ENCODE data around the gene BFAR.
"Not testable (repeated sequence)": the region's sequence is repeated elsewhere in the genome, so short reads cannot be mapped to it uniquely, and the experiment has no call there.

Gene BFAR

DNA sequence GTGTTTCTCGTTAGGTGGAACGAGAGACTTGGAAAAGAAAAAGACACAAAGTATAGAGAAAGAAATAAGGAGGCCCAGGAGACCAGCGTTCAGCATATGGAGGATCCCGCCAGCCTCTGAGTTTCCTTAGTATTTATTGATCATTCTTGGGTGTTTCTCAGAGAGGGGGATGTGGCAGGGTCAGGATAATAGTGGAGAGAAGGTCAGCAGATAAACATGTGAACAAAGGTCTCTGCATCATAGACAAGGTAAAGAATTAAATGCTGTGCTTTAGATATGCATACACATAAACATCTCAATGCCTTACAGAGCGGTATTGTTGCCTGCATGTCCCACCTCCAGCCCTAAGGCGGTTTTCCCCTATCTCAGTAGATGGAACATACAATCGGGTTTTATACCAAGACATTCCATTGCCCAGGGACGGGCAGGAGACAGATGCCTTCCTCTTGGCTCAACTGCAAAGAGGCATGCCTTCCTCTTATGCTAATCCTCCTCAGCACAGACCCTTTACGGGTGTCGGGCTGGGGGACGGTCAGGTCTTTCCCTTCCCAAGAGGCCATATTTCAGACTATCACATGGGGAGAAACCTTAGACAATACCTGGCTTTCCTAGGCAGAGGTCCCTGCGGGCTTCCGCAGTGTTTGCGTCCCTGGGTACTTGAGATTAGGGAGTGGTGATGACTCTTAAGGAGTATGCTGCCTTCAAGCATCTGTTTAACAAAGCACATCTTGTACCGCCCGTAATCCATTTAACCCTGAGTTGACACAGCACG lies 3.6 kb downstream of the BFAR start:
- DNase-seq: not testable (repeated sequence)

DNA sequence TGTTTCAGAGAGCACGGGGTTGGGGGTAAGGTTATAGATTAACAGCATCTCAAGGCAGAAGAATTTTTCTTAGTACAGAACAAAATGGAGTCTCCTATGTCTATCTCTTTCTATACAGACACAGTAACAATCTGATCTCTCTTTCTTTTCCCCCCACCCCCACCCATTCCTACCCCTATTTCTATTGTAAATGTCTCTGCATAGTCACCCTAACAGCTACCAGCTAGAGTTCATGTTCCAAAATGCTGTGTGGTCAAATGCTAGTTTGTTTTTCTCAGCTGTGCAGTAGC lies 4.1 kb downstream of the BFAR start:
- not testable (repeated sequence) for DNase-seq

DNA sequence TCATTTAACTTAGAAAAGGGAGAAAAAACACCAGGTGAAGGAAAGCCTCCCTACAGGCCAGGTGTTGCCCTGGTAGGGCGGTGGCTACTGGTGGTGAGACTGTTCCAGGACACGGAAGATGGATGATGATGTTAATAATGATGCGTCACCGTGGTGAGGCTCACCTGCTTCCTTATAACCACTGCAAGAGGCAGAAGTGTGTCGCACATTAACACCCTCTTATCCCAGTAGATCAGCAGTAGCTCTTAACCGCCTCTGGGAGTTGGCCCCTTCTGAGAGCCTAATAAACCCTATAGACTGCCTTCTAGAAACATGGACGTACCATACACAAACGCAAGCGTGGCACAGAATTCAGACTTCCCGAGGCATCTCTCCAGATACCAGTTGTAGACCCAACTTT lies 7.8 kb downstream of the BFAR start:
- no peak for DNase-seq

DNA sequence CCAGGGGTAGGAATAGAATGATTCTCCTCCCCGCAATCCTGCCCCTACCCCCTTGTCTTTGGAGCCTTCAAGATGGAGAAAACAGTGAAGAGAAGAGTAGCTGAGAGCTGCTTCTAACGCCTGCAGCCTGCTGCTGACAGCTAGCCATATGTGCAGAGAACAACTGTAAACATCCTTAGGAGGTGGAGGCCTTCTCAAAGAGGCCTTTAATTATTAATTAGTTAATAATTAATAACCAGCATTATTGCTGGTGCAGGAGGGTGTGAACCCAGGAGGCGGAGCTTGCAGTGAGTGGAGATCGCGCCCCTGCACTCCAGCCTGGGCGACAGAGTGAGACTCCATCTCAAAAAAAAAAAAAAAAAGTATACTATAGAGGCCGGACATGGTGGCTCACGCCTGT lies 8.5 kb downstream of the BFAR start:
- no peak for DNase-seq

DNA sequence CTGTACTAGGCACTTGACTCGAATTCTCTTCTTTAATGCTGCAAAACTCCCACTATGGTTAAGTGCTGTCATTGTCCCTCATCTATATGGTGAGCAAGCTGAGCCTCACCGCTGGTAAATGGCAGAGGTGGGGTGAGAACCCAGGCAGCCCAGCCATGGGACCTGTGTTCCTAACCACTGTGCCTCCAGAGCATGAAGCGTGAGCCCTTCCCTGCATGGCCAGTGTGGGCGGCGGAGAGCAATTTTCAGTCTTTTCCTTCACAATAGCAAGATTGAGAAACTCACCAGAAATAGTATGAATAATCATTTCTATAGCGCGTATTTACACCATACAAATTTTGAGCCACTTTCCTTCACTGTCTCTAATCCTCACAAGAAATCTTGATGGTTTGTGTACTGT lies 9.2 kb downstream of the BFAR start:
- DNase-seq: no peak

DNA sequence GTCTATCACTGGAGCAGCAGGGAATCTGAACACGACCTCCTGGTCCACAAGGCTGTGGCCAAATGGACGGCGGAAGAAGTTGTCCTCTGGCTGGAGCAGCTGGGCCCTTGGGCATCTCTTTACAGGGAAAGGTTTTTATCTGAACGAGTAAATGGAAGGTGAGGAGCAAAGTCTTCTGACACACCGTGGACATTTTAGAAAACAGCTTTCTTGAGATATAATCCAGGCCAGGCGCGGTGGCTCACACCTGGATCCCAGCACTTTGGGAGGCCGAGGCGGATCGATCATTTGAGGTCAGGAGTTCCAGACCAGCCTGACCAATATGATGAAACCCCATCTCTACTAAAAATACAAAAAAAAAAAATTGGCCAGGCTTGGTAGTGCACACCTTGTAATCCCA lies 17.1 kb downstream of the BFAR start:
- no peak for DNase-seq

DNA sequence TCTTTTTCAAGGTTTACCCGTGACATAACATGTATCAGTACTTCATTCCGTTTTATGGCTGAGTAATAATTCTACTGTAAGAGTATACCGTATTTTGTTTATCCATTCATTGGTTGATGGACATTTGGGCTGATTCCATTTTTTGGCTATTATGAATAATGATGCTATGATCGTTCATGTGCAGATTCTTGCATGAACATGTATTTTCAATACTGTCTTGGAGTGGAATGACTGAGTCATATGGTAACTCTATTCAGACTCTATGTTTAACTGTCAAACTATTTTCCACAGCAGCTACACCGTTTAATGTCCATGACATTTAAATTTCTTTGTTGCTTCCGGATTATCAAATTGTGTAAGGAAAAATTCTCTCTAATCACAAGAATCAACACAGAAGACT lies 17.9 kb downstream of the BFAR start:
- no peak for DNase-seq

DNA sequence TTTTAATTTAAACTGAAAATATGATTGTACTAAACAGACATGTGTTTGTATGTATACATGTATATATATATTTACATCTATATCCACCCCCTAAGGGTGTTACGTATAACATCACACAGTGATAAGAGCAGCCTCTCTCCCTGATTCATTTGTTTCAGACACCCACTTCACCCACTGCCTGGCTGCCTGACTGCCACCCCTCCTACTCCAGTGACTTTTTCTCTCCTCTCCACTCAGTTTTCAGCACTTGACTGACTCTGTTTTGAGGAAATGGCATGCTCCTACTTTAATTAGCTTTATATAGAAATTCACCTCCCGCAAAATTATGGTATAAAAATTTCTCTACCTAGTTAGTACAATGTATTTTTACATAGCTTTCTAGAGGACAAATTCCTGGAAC lies 20.0 kb downstream of the BFAR start:
- DNase-seq: no peak

DNA sequence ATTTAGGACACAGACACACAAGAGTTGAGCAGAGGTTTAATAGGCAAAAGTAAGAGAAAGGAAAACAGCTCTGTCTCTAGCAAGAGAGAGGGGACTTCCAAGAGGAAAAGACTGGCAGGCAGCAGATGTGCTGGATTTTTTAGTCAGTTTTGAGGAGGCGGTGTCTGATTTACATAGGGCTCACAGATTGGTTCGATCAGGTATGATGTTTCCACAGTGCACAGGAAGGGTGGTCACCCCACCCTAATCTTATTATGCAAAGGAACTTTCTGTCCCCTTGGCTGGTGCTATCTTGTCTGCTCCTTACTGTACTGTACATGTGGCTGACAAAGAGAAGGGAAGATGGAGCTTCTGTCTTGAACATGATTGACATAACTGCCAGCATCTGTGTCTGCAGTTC lies 25.3 kb downstream of the BFAR start:
- no peak for DNase-seq

DNA sequence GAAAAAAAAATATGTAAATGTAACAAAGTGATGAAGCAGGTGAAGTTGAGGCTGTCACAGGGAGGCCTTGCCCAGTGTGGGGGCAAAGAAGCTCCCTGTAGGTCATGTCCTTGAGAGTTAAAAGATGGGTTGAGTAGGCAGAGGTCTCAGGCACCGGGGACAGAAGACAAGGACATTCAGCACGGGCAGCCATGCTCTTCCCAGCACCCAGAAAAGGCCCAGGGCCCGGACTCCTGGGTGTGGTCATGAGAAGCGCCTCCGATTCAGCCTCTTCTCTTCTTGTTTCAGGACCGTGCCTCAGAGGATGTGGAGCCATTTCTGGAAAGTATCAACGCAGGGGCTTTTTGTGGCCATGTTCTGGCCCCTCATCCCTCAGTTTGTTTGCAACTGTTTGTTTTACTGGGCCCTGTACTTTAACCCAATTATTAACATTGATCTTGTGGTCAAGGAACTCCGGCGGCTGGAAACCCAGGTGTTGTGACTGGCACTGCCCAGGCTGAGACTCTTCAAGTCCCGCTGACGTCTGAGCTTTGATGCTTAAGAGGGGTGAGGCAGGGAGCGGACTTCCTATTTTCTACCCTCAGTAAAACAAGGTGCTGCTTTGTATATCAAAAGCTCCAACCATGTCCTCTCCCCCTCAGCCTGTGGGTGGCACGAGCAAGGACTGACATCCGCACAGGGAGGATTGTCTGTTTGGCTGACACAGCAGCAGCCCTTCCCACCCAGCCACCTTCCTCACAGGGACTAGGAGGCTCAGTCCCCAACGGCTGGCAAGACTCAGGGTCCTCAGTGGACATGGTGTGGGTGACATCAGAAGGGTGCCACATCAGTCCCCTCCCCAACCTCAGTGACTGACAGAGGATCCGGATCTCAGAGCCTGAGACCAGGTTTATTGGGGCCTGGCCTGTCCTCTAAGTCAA lies 34.9 kb downstream of the BFAR start:
- no peak for DNase-seq

DNA sequence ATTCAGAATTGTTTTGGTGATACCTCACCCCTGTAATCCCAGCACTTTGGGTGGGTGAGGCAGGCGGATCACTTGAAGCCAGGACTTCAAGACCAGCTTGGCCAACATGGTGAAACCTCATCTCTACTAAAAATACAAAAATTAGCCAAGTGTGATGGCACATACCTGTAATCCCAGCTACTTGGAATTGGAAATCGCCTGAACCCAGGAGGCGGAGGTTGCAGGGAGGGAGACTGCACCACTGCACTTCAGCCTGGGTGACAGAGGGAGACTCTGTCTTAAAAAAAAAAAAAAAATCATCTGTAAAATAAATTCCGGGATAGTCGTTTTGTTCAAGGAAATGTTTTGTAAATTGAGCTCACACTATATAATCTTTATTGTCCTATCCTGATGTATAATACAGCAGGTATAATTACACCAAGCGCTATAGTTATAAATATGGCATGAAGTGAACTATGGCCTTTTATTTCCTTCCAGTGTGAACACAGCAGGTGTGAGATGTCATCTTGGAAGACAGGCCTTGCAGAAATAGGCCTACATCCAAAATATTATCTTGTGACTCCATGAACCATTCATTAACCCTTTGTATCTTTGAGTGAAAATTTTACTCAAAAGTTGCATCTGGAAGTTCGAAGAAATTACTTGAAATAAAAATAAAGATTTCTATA lies 35.9 kb downstream of the BFAR start:
- DNase-seq: no peak

DNA sequence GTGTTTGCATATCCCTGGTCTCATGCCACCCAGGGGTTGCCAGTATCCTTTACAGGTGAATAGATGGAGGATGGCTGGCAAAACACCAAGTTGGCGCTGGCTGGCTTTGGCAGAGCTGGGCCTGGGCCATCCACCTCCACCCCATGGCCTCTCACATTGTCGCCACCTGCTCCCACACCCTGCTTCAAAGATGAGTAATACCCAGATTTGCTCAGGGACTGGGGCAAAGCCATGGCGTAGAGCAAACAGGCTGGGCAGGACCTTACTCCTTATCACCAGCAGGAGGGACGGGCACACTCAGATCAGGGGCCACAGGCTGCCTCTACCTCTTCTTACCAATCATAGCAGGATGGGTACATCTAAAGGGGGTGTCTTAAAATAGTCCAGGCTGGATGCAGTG lies 37.0 kb downstream of the BFAR start:
- no peak for DNase-seq

DNA sequence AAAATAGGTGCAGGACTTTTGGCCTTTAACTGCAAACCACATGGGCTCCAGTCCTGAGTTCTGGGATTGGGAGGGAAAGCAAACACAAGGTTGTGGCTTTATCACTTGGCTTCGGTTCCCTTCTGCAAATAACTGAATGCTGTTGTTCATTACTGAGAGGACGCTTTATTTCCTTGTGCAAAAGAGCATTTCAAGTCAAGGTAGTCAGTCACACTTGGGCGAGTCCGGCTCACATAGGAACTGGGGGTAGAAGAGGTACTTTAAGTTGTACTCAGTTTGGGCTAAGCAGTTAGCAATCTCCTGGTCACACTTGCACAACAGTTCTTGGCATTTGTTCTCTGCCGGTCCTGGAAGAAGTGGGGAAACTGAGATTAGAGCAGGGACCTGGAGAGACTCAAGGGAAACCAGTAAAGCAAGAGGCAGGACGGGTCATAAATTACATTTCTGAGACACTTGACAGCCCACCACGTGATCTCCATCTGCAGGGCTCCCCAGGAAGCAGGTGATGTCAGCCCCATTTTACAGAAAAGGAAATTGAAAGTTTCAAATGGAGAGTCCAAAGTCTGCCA lies 39.7 kb downstream of the BFAR start:
- DNase-seq: no peak

DNA sequence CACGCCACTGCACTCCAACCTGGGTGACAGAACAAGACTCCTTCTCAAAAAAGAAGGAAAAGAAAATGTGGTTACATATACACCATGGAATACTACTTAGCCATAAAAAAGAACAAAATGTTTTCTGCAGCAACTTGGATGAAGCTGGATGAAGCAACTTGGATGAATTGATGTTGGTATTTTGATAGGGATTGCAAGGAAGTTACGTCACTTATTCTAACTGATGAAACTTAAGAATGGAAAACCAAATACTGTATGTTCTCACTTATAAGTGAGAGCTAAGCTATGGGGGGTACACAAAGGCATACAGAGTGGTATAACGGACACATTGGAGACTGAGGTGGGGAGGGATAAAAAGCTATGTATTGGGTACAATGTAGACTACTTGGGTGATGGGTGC lies 43.9 kb downstream of the BFAR start:
- no peak for DNase-seq

DNA sequence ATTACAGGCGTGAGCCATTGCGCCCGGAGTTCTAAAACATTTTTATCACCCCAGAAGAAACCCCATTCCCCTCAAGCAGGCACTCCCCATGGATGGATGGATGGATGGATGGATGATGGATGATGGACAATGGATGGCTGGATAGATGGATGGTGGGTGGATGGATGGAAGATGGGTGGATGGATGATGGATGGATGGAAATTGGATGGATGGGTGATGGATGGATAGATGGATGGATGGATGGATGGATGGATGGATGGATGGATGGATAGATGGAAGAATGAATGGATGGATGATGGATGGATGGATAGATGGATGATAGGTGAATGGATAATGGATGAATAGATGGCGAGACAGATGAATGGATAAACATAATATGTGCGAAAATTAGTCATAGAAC lies 44.9 kb downstream of the BFAR start:
- DNase-seq: no peak

DNA sequence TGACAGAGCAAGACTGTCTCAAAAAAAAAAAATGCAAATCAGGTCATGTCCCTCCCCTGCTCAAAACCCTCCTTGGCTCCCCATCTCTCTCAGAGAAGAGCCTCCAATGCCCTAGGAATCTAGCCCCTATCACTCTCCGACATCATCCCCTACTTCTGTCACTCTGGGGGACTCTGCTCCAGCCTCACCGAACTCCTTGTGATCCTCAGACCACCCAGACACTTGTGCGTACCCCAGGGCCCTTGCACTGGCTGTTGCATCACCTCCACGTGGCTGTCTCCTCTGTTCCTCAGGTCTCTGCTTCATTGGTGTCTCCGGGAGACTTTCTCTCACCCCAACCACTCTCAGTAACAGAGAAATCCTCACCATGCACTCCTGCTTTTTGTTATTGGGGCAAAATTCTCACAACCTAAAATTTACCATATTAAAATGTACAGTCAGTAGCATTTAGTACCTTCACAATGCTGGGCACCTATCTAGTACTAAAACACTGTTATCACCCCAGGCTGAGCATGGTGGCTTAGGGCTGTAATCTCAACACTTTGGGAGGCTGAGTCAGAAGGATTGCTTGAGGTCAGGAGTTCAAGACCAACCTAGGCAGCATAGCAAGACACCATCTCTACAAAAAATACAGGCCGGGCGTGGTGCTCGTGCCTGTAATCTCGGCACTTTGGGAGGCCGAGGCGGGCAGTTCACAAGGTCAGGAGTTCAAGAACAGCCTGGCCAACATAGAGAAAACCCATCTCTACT lies 46.2 kb downstream of the BFAR start:
- DNase-seq: no peak

DNA sequence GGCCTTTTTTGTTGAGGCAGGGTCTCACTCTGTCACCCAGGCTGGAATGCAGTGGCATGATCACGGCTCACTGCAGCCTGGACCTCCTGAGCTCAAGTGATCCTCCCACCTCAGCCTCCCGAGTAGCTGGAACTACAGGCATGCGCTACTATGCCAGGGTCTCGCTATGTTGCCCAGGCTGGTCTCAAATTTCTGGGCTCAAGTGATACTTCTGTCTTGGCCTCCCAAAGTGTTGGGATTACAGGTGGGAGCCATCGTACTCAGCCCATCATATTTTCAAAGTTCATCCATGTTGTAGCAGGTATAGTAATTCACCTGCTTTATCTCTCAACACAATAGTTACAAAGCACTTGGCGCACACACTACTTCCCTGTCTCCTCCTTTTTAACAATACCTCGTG lies 47.6 kb downstream of the BFAR start:
- not testable (repeated sequence) for DNase-seq

DNA sequence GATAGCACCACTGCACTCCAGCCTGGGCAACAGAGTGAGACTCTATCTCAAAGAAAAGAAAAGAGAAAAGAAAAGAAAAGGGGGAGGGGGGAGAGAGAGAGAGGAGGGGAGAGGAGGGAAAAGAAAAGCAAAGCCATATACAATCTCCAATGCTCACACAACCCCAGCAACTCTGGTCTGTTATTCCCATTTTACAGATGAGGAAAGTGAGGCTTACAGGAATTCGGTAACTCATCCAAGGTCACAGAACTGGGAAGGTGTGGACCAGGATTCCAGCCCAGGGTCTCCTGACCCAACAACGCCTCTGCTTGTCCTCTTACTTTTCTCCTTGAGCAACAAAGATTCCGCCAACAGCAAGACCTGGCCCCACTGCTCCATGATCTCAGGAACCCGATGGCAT lies 48.4 kb downstream of the BFAR start:
- no peak for DNase-seq

DNA sequence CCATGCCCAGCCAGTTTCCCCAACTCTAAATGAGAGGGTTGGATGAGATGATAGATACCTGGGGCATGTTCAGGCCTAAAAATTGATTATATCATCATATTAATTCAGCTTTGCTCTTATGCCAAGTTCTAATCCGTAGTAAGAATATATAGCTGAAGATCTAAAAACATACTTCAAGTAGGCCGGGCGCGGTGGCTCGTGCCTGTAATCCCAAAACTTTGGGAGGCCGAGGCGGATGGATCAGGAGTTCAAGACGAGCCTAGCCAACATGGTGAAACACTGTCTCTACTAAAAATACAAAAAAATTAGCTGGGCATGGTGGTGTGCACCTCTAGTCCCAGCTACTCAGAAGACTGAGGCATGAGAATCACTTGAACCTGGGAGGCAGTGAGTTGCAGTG lies 49.4 kb downstream of the BFAR start:
- no peak for DNase-seq

DNA sequence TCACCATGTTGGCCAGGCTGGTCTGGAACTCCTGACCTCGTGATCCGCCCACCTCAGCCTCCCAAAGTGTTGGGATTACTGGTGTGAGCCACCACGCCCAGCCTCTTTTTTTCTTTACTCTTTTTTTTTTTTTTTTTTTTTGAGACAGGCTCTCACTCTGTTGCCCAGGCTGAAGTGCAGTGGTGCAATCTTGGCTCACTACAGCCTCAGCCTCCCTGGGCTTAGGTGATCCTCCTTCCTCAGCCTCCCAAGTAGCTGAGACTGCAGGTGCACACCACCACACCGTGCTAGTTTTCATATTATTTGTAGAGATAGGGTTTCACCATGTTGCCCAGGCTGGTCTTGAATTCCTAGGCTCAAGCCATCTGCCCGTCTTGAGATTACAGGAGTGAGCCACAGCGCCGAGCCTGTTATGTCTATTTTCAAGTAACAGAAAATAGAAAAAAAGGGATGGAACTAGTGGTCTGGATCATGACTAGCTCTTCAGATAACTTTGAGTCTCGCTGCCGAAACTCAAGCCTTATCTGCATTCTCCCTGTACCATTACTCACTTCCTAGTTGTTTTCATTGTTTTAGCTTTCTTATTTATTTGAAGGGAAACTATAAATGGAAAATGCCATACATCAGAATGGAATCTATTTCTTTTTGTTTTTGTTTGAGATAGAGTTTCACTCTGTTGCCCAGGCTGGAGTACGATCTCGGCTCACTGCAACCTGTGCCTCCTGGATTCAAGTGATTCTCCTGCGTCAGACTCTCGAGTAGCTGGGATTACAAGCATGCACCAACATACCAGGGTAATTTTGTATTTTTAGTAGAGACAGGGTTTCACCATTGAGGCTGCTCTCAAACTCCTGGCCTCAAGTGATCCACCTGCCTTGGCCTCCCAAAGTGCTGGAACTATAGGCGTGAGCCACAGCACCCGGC lies 53.4 kb downstream of the BFAR start:
- DNase-seq: not testable (repeated sequence)

DNA sequence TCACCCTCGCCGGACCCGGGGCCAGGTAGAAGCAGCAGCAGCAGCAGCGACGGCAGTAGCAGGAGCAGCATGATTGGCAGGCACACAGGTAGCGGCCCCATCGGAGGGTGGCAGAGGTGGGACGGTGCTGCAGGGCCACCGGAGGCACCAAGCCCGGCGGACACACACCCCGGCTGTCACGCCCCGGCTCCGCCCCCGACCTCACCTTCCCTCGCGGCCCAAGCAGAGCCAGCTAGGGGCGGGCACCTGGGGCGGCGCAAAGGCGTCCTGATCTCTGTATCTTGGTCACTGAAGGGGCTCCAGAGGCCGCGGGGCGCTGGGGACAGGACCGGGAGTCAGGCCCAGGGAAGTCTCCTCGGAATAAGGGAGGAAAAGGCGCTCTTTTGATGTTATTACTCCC lies 61.4 kb downstream of the BFAR start, which contains the start of gene PLA2G10:
TSS of gene PLA2G10 (minus strand) at position 180 of the 400 bp plus-strand sequence. CDS start at position 101, 79 bp downstream.
- not testable (repeated sequence) for DNase-seq

DNA sequence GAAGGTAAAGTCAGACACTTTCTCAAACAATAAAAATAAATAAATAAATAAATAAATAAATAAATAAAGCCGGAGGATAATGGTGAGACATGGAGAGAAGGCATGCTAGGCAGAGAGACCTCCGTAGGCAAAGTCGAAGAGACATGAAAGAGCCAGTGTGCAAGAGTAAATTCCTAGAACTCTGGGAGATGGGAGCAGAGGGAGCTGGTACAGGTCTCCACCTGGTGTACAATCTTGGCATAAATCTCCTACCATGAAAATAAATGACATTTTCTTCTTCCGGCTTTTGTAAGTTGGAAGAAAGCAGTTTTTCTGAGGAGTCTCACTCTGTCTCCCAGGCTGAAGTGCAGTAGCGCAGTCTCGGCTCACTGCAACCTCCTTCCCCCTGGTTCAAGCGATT lies 69.1 kb downstream of the BFAR start:
- DNase-seq: not testable (repeated sequence)
